ENCODE data around the gene ITGA1.

ITGA1 gene

GRCh38 chr5:52759331-52759730 is 28.4 kb upstream of the ITGA1 start:
- H3K4me3 ChIP-seq (replicated peaks; ENCODE audit: insufficient read depth, low read length) = no peak overlapping the region
- no peak for DNase-seq (ENCODE audit: low read depth in 1 of 2, low spot score in 1 of 2)
- no peaks in the 10 kb centered on the region for H3K27me3 ChIP-seq (ENCODE audit: insufficient read depth, poor library complexity, severe bottlenecking)
- no peak for TF ChIP-seq SPI1 (IDR thresholded peaks at IDR 0.05; ENCODE audit: borderline replicate concordance, low read depth)
- TF ChIP-seq GABPA (IDR thresholded peaks at IDR 0.05; ENCODE audit: low read depth) = no peak
- TF ChIP-seq REST (IDR thresholded peaks at IDR 0.05; ENCODE audit: insufficient replicate concordance, low read depth) = no peak
- no peak for TF ChIP-seq POLR2AphosphoS5 (IDR thresholded peaks at IDR 0.05; ENCODE audit: low read depth)
- no peak for TF ChIP-seq CTCF (IDR thresholded peaks at IDR 0.05; ENCODE audit: insufficient read depth, low read length)
- H3K27ac ChIP-seq (replicated peaks) = no peak overlapping the region

- TF ChIP-seq REST (IDR thresholded peaks at IDR 0.05; ENCODE audit: insufficient replicate concordance, low read depth) (no peak), CTCF (IDR thresholded peaks at IDR 0.05; ENCODE audit: insufficient read depth, low read length) (no peak), GABPA (IDR thresholded peaks at IDR 0.05; ENCODE audit: low read depth) (no peak), SPI1 (IDR thresholded peaks at IDR 0.05; ENCODE audit: borderline replicate concordance, low read depth) (no peak), POLR2AphosphoS5 (IDR thresholded peaks at IDR 0.05; ENCODE audit: low read depth) (no peak)
- Histone ChIP-seq H3K27ac (replicated peaks) (no peak overlapping the region), H3K4me3 (replicated peaks; ENCODE audit: insufficient read depth, low read length) (no peak overlapping the region), H3K27me3 (ENCODE audit: insufficient read depth, poor library complexity, severe bottlenecking) (no peaks in the 10 kb centered on the region)
- no peak for DNase-seq (ENCODE audit: low read depth in 1 of 2, low spot score in 1 of 2)
Measured at GRCh38 chr5:52760695-52761366, 26.9 kb upstream of the ITGA1 start.

- no peak for DNase-seq (ENCODE audit: low read depth in 1 of 2, low spot score in 1 of 2)
- Histone ChIP-seq H3K4me3 (replicated peaks; ENCODE audit: insufficient read depth, low read length) (no peak overlapping the region), H3K27me3 (ENCODE audit: insufficient read depth, poor library complexity, severe bottlenecking) (no peaks in the 10 kb centered on the region), H3K27ac (replicated peaks) (no peak overlapping the region)
- no peak for TF ChIP-seq CTCF (IDR thresholded peaks at IDR 0.05; ENCODE audit: insufficient read depth, low read length)
Measured at GRCh38 chr5:52767217-52767743, 20.4 kb upstream of the ITGA1 start.
